A673 (cell line): ENCODE data around the gene CD164.

Experiments
- EZH2 ChIP-seq: fragments of 200-600 bp; sonication (generic); IDR thresholded peaks from 2 replicates; pipeline ENCODE4 v1.6.1; 2017; ENCODE audit warnings: borderline replicate concordance, low read depth, mild to moderate bottlenecking, mixed read lengths, antibody characterized with exemption, low read length; ENCODE audit not compliant: poor library complexity, severe bottlenecking
- TF ChIP-seq, protein P1 (sequence below): fragments of 300-800, 200-600 bp; sonication (generic); conservative IDR thresholded peaks from 2 replicates; pipeline ENCODE4 v1.5.1; 2017; ENCODE audit warnings: low read depth, mild to moderate bottlenecking, antibody characterized with exemption, low read length, moderate library complexity, mixed read lengths

DNA sequence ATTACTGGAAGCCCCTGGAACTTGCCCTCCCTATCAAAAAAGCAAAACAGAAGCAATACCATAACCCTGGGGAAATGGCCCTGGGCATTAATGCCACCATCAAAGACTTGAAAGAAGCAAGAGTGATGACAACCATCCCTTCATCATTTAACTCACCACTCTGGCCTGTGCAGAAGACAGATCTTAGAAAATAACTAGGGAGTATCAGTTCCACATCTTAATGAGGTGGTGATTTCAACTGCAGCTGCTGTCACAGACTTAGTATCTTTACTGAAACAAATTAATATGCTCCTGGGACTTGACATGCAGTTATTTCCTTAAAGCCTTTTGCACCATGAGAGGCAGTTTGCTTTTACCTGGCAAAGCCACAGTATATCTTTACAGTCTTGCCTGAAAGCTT lies 24.1 kb downstream of the CD164 start:
- TF ChIP-seq, protein P1, sequence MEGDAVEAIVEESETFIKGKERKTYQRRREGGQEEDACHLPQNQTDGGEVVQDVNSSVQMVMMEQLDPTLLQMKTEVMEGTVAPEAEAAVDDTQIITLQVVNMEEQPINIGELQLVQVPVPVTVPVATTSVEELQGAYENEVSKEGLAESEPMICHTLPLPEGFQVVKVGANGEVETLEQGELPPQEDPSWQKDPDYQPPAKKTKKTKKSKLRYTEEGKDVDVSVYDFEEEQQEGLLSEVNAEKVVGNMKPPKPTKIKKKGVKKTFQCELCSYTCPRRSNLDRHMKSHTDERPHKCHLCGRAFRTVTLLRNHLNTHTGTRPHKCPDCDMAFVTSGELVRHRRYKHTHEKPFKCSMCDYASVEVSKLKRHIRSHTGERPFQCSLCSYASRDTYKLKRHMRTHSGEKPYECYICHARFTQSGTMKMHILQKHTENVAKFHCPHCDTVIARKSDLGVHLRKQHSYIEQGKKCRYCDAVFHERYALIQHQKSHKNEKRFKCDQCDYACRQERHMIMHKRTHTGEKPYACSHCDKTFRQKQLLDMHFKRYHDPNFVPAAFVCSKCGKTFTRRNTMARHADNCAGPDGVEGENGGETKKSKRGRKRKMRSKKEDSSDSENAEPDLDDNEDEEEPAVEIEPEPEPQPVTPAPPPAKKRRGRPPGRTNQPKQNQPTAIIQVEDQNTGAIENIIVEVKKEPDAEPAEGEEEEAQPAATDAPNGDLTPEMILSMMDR, result no peak
- no peak for TF ChIP-seq EZH2
